Prostate gland (tissue), 2 donors: Measurements from ENCODE around the gene DICER1. TPM values are rescaled to one million over a fixed set of nuclear protein-coding genes. Genes with fewer than 3 reads are reported as not detected.

ENCODE experiments used
- DNase-seq: peaks from one replicate; pipeline ENCODE4 v3.0.0-alpha.2; 2019; ENCODE audit warnings: low spot score
- H3K27ac ChIP-seq, 2 donors: fragments of 200-600 bp; sonication (generic); 2 replicates each; pipeline ENCODE4 v1.5.1; 2017 to 2019
- H3K27me3 ChIP-seq: fragments of 200-600 bp; sonication (generic); replicated peaks from 2 replicates; pipeline ENCODE4 v1.5.1; 2019; ENCODE audit not compliant: insufficient read depth
- H3K36me3 ChIP-seq, 2 donors: fragments of 200-600 bp; sonication (generic); 1 replicate in 1 of 2; 2 replicates in 1 of 2; pipeline versions ENCODE4 v1.5.1 to v1.8.1; 2017 to 2019
- H3K4me1 ChIP-seq: fragments of 200-600 bp; sonication (generic); replicated peaks from 2 replicates; pipeline ENCODE4 v1.5.1; 2019
- H3K4me3 ChIP-seq, 2 donors: fragments of 200-600 bp; sonication (generic); 2 replicates each; pipeline ENCODE4 v1.5.1; 2017 to 2019
- H3K9me3 ChIP-seq: fragments of 200-600 bp; sonication (generic); 2 replicates; pipeline ENCODE4 v1.5.1; 2017
- POLR2A ChIP-seq: fragments of 450-650 bp; IDR thresholded peaks from one replicate; pipeline ENCODE4 v1.6.1; 2016; ENCODE audit warnings: antibody characterized with exemption, mild to moderate bottlenecking
- POLR2AphosphoS5 ChIP-seq: sonication (generic); formaldehyde crosslinking; IDR thresholded peaks from one replicate; pipeline ENCODE4 v1.6.1; 2017; ENCODE audit warnings: antibody characterized with exemption
- WGBS: methylation state at CpG from one replicate; pipeline ENCODE4 v1.1.5; 2018; 5-methylcytosine and 5-hydroxymethylcytosine counted together
- intact Hi-C: fragments of 100-400 bp; cut with DNase I; formaldehyde crosslinking; loops from one replicate; pipeline ENCODE4 v1.14.2; 2022
- total RNA-seq, 2 donors: library from RNA; depleted of rRNA; stranded (reverse); fragments of >200 nt; gene quantifications; one replicate each; pipeline ENCODE4 v1.1.0, GENCODE V29; 2016
- TF ChIP-seq, protein P1 (sequence below), 4 experiments: fragments of 200-600 bp in 2 of 4; fragments of 450-650 bp in 2 of 4; sonication (generic) in 2 of 4; IDR thresholded peaks; 1 replicate in 3 of 4; 2 replicates in 1 of 4; pipeline ENCODE4 v1.5.1; 2016 to 2019; ENCODE audit warnings: antibody characterized with exemption in 4 of 4, mild to moderate bottlenecking in 2 of 4, moderate library complexity in 2 of 4

Gene DICER1
- total RNA-seq, 2 donors from 2014 or later: 25.4 to 86.3 TPM

DNA sequence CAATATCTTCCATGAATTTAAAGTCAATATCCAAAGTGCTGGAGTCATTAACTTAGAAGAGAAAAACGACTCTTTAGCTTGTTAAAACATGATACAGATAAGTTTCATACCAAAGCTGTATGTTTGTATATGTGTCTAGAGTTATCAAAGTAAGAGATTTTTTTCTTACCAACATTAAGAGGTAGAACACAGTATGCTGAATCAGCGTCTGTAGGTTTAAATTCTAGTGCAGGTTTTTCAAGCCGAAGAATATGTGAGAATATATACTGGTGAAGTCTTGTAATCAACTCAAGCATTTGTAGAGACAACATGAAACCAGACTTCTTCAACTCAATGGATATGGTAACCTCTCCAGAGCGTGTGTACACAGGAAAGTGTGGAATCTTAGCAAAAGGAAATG is 49.6 kb downstream of the DICER1 start:
- 88% methylated on average over 4 of the region's 4 CpGs for WGBS
- Histone ChIP-seq H3K27ac (no peak overlapping the region), H3K36me3 (peaks cover 6 to 18% of the 10 kb centered on the region in 2 donors), H3K9me3 (no peaks in the 10 kb centered on the region), H3K4me1 (no peaks in the 10 kb centered on the region), H3K4me3 (no peak overlapping the region), H3K27me3 (no peaks in the 10 kb centered on the region)
- intact Hi-C loops: loop anchor here (10.0 kb wide), 1 partner anchor 327 kb away; no protein-coding TSS in a partner anchor
- TF ChIP-seq POLR2A (no peak), POLR2AphosphoS5 (no peak)
- TF ChIP-seq, protein P1, sequence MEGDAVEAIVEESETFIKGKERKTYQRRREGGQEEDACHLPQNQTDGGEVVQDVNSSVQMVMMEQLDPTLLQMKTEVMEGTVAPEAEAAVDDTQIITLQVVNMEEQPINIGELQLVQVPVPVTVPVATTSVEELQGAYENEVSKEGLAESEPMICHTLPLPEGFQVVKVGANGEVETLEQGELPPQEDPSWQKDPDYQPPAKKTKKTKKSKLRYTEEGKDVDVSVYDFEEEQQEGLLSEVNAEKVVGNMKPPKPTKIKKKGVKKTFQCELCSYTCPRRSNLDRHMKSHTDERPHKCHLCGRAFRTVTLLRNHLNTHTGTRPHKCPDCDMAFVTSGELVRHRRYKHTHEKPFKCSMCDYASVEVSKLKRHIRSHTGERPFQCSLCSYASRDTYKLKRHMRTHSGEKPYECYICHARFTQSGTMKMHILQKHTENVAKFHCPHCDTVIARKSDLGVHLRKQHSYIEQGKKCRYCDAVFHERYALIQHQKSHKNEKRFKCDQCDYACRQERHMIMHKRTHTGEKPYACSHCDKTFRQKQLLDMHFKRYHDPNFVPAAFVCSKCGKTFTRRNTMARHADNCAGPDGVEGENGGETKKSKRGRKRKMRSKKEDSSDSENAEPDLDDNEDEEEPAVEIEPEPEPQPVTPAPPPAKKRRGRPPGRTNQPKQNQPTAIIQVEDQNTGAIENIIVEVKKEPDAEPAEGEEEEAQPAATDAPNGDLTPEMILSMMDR (IDR thresholded peaks at IDR 0.05): no peak
- no peak for DNase-seq

DNA sequence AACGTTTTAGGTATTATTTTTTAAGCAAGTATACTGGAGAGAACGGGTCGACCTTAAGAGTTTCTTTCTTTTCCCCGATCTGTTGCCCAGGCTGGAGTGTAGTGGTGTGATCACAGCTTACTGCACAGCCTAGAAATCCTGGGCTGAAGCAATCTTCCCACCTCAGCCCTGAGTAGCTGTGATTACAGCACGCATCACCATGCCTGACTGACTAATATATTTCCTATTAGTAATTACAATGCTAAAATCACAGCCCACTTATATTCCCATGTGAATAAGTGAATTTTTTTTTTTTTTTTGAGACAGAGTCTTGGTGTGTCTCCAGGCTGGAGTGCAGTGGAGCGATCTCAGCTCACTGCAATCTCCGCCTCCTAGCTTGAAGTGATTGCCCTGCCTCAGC is 50.4 kb downstream of the DICER1 start:
- Histone ChIP-seq H3K4me3 (no peak overlapping the region), H3K27me3 (no peaks in the 10 kb centered on the region), H3K36me3 (peaks cover 6 to 18% of the 10 kb centered on the region in 2 donors), H3K4me1 (no peaks in the 10 kb centered on the region), H3K27ac (no peak overlapping the region), H3K9me3 (no peaks in the 10 kb centered on the region)
- intact Hi-C loops: loop anchor here (10.0 kb wide), 1 partner anchor 328 kb away; no protein-coding TSS in a partner anchor
- 93% methylated on average over 7 of the region's 7 CpGs for WGBS
- no peak for TF ChIP-seq POLR2AphosphoS5
- no peak for TF ChIP-seq POLR2A
- TF ChIP-seq, protein P1 (IDR thresholded peaks at IDR 0.05): no peak
- no peak for DNase-seq

DNA sequence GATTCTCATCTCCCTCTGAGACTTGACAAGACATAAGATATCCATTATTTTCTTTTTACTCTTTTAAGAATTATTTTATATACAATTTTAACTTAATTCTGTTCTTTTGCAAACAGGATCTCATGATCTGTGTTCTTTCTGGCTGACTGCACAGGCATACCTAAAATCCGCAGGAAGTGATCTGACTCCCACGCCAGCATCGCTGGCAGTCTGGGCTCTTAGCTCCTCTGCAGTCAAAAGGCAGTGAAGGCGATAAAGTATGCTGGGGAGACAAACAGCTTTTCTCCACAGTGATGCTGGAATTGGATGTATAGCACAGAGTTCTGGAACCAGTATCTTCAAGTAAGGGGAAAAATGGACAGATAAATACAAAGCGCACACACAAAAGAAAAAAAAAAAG is 52.4 kb downstream of the DICER1 start:
- Histone ChIP-seq H3K27me3 (no peaks in the 10 kb centered on the region), H3K9me3 (no peaks in the 10 kb centered on the region), H3K4me1 (no peaks in the 10 kb centered on the region), H3K4me3 (no peak overlapping the region), H3K36me3 (peaks cover 6 to 13% of the 10 kb centered on the region in 2 donors), H3K27ac (no peak overlapping the region)
- TF ChIP-seq, protein P1 (IDR thresholded peaks at IDR 0.05): no peak
- TF ChIP-seq POLR2A: no peak
- TF ChIP-seq POLR2AphosphoS5: no peak
- no peak for DNase-seq
- WGBS: 95% methylated on average over 5 of the region's 5 CpGs
- intact Hi-C loops: loop anchor here (5.0 to 10.0 kb wide), 3 partner anchors 47 to 330 kb away; no protein-coding TSS in a partner anchor

DNA sequence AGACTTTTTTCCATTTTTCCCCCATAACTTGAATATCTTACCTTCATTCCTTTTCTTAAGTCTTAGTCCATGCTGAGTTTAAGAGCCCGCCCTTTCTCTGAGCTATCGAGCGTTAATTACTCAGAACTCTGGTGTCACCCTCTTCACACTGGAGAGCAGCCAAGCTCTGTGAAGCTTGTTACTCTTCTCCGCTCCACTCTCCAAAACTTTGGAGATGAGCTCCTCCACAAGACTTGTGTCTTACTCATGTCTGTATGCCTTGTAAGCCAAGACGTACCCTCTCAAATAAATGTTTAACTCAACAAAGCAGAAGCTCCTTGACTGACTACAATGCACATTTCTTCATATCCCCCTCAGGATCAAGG is 54.7 kb downstream of the DICER1 start:
- Histone ChIP-seq H3K4me3 (no peak overlapping the region), H3K27me3 (no peaks in the 10 kb centered on the region), H3K4me1 (no peaks in the 10 kb centered on the region), H3K9me3 (no peaks in the 10 kb centered on the region), H3K36me3 (peaks cover 6 to 12% of the 10 kb centered on the region in 2 donors), H3K27ac (no peak overlapping the region)
- DNase-seq: no peak
- TF ChIP-seq, protein P1 (IDR thresholded peaks at IDR 0.05): no peak
- TF ChIP-seq POLR2A (no peak), POLR2AphosphoS5 (no peak)
- whole genome bisulfite sequencing: 83% methylated on average over 5 of the region's 5 CpGs
- intact Hi-C loops: loop anchor here (5.0 to 10.0 kb wide), 3 partner anchors 50 to 332 kb away; no protein-coding TSS in a partner anchor
